ENCODE data around the gene NPAS2.

The NPAS2 gene

GRCh38 chr2:100821255-100821910, 1.4 kb downstream of the NPAS2 start:
- DNase-seq (ENCODE audit: low read depth, low spot score) = no peak

DNA sequence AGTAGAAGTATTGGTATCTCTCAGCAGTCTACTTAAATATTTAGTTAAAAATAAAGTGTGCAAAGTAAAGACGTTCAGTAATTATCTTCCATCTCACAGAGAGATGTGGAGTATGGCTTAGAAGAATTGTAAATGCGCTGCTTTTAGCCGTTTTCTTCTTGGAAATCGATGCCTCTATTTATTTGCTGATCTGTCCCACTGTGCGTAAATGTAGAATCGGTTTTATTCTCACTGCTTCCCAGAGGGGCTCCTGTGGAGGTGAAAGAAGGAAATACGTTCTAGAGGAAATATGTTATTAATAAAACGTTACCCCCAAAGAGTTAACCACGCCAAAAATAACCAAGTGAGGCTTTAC, 1.9 kb downstream of the NPAS2 start:
- DNase-seq (ENCODE audit: low read depth, low spot score) = no peak

- no peak for DNase-seq (ENCODE audit: low read depth, low spot score)
Observed at GRCh38 chr2:100822587-100823248, 2.8 kb downstream of the NPAS2 start.

DNA sequence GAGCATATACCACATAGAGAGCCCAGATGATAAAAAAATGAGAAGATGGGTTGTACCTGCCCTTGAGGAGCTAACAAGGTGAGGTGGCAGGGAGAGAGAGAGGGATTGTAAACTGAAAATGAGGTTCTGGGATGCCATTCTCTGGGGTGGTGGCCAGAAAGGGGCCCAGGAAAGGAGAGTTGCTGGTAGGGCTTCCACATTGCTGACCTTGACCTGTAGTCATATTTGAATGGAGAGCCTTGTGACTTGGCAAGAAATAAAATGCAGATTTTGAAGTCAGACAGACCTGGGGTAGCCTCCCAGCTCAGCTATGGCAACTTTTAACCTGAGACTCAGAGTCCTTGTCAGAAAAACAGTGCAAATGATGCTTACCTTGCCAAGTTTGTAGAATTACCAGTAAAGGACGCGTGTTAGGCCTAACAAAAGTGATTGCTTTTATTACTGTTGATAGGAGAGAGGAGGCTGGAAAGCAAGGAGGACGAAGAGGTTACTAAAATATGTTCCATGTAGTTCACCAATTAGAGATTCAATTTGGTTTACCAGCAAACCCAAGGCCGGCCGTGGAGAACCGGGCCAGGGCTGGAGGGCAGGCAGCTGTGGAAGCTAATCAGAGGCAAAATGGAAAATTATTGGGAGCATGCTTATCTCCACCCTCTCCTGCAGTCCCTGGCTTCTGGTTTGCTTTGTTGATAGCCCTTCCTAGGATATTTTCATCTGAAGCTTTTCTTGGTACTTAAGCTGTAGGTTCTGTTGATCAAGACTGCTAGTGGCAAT, 3.9 kb downstream of the NPAS2 start:
- DNase-seq (ENCODE audit: low read depth, low spot score) = no peak

GRCh38 chr2:100824842-100825241, 4.9 kb downstream of the NPAS2 start:
- no peak for DNase-seq (ENCODE audit: low read depth, low spot score)

DNA sequence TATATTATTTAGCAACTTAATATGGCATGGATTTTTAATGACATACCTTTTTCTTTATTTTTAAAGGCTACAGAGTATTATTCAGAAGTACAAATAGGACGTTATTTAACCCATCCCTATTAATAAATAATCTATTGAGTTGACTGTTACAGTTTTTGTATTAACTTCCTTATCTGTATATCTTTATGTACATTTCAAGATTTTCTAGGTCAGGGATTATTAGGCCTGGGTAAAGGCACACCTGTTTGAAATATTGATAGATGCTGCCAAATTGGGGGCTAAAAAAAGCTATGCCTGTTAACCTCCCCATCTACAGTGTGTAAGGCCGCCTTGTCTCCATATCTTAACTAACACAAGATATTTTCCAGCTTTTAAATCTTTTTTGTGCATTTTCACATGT, 6.6 kb downstream of the NPAS2 start:
- no peak for DNase-seq (ENCODE audit: low read depth, low spot score)

- DNase-seq (ENCODE audit: low read depth, low spot score) = no peak
Observed at GRCh38 chr2:100831158-100831750, 11.3 kb downstream of the NPAS2 start.

DNA sequence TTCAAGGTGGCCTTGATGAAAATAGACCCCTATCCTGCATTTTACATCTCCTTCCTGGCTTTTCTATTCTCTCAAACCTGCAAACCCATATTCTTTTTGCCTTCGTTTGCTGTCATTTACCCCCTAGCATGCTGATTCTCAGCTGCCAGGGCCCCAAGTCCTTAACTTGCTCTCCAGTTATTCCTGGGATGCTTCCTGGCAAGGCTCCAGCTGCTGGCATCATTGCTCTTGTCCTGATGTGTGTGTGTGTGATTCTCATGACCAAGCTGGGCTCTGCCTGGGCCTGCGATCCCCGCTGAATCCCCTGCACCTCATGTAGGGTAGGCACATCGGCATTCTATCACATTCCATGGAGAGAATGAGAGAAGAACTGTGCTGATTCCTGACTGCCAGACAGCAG, 11.9 kb downstream of the NPAS2 start:
- DNase-seq (ENCODE audit: low read depth, low spot score) = no peak

GRCh38 chr2:100832885-100833284, 12.9 kb downstream of the NPAS2 start:
- no peak for DNase-seq (ENCODE audit: low read depth, low spot score)

DNA sequence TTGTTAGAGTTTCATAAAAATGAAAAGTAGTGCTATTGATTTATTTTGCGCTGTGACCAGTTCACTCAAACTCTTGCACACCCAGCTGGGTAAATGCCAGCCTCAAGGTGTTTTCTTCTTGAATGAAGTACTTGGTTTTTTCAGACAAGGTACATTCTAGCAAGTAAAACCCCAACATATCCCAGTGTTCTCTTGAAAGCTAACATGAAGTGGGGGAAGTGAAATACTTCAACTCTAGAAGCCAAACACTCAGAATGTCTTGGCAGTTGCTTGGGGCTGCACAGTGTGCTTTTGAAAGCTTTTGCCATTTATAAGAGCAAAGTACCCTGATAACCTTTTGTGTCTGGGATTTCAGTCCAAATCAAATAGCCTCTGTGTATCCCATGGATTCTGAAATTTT, 13.4 kb downstream of the NPAS2 start:
- DNase-seq (ENCODE audit: low read depth, low spot score) = no peak

GRCh38 chr2:100834221-100834620, 14.3 kb downstream of the NPAS2 start:
- no peak for DNase-seq (ENCODE audit: low read depth, low spot score)

DNA sequence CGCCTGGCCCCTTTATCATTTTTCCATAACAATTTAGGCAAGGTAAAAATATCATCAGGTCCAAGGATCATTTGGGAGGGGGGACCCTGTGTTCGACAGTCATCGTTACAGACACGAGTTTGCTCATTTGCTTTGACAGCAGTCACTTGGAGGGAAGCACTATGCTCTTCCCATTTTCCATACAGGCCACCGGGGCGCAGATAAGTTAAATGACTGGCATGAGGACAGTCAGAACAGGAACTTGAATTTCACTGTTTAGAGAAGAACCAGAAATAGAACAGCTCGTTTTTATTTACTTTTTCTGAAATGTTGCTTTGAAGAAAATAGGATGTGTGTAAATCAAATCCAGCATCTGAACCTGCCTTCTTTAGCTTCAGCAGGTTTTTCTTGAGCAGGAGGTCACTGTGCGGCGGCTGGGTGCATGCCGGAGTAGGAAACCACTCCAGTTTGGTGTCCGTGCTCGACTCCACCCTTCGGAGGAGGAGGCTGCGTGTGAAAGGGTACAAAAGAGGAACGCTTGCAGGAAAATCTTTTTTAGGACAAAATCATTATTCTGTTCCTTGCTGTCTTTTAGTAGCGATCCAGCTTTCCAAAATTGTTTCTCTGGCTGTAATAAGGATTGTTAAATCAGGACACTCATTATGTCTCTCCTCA, 15.2 kb downstream of the NPAS2 start:
- DNase-seq (ENCODE audit: low read depth, low spot score) = no peak

DNA sequence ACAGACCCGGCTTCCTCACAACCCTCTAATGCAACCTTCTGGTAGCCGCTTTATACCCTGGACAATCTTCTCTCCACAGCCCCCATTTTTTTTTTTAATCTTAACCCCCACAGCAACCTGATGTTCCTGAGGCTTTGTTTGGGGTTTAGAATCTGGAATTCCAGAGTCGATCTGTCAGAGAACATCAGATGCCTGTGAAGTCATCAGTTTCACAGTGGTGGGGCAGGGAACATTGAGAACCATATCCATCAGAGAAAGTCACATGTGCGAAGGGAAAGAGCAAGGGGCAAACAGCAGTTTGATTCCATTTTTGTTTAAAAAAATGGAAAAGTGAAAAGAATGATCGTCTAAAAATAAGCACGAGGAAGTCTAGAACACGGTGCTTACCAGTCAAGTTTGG, 20.6 kb downstream of the NPAS2 start:
- DNase-seq (ENCODE audit: low read depth, low spot score) = no peak

- DNase-seq (ENCODE audit: low read depth, low spot score) = no peak
Observed at GRCh38 chr2:100842241-100842922, 22.4 kb downstream of the NPAS2 start.

DNA sequence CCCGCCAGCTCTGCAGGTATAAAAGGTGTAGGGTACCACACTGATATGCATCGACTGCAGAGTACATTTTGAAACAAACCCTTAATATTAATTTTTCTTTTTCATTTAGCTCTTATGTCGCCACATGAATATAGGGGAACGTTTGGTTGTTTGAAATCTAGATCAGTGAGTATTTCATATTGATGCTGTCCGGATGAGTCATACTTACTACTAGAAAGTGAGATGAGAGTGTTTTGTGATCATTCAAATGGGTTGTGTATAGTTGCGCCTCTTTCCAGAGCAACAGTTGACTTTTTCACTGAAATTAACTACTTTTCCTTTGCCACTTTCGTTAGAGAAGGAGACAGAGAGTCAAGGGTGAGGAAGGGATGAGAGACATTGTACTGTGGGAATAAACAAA, 24.6 kb downstream of the NPAS2 start:
- no peak for DNase-seq (ENCODE audit: low read depth, low spot score)

GRCh38 chr2:100845141-100845991, 25.4 kb downstream of the NPAS2 start:
- DNase-seq (ENCODE audit: low read depth, low spot score) = no peak

DNA sequence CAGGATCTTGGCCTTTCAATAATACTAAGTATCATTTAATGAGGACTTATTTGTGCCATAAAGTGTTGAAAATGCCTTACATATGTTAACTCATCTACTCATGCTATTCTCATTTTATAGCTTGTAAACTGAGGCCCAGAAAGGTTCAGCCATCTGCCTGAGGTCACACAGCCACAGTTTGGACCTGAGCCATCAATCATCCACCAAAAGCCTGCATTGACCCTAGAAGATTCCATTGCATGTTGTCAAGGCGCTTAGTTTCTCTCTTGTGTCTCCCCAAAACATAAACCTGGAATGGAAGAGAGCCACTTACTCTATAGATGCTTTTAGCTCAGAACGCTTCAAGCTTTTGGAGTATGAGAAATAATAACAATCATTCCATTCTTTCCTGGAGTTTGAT, 26.8 kb downstream of the NPAS2 start:
- no peak for DNase-seq (ENCODE audit: low read depth, low spot score)

DNA sequence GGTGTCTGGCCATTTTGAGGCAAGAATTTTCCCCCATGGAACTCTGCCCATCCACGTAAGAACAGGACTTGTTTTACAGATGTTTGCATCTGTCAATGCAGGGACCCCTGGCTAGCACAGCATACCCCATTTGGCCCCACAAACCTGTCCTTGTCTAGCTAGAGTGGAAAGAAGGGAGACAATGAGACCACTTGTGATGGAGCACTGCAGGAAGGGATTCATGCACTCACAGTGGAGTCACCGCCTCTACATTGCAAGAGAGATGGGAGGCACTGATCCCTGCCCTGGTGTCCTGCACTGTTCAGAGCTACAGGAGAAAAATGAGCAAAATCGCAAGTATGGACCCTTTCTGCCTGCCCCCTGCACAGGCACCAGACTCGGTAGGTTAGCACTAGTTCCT, 32.5 kb downstream of the NPAS2 start:
- no peak for DNase-seq (ENCODE audit: low read depth, low spot score)

DNA sequence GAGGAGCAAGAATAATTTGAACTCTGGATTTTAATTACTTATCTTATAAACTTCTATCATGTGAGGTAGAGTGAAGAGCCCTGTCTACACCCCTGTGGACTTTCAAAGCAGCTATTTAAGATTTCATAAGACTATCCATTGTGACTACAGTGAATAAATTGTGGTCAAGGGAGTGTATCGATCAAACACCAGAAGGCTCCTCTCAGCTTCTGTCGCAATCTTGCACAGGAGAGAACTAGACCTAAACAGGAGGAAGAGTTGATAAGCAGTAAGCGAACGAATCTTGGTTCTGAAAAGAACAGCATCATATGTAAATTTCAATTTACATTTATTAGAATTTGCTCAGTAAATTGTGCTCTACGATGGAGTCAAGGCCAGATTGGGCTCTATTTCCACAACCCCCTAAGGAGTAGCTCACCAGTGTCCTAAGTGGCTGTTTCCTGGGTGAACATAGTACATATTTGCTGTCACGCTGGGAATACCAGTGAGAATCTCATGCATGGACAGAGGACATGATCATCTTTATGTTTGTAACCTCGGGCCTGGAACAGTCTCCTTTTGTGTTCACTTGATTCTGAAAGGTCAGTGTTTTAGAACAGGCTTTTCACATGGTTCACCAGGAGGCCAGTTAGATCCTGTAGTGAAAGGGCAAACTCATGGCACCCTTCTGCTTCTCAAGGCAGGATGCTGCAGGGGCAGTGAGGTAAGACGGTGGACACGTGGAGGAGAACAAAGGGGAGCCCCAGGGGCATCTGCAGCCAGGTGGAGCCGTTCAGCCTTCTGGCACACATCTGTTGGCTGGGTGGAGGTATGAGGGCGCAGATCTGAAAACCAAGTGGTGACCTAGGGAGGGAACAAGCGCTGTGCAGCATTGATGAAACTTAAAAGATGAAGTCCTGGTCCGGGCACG, 33.3 kb downstream of the NPAS2 start:
- DNase-seq (ENCODE audit: low read depth, low spot score) = peak; percentile 11
